Fibroblast of skin of left quadriceps (primary cell): Measurements from ENCODE around the gene MAPK4.
A peak's percentile ranks its signal among the peaks of the same experiment; 100 is the strongest.
"Not testable (repeated sequence)": the region's sequence is repeated elsewhere in the genome, so short reads cannot be mapped to it uniquely, and the experiment has no call there.

ENCODE experiments used
- DNase-seq, 2 experiments: peaks; one replicate each; pipeline ENCODE4 v3.0.0-alpha.2; 2013; ENCODE audit warnings: low read depth in 2 of 2

MAPK4 gene

DNA sequence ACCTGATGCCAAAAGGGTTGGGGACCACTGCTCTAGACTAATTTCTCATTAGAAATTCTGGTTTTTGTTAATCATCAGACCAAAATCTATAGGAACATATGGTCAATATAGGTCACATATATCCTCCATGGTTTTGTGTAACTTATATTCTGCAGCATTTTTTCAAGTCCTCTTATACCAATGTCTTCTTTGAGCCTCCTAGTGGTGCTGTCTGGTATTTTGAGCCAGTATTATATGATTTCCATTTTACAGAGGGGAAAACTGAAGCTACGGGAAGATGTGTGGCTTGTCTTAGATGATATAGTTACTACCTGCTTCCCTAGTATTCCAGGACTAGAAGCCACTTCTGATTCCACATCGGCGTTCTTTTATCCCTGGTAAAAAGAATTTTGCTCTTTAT is 13.8 kb downstream of the MAPK4 start:
- DNase-seq = no peak

GRCh38 chr18:50578030-50578429 is 18.1 kb downstream of the MAPK4 start:
- DNase-seq = no peak

DNA sequence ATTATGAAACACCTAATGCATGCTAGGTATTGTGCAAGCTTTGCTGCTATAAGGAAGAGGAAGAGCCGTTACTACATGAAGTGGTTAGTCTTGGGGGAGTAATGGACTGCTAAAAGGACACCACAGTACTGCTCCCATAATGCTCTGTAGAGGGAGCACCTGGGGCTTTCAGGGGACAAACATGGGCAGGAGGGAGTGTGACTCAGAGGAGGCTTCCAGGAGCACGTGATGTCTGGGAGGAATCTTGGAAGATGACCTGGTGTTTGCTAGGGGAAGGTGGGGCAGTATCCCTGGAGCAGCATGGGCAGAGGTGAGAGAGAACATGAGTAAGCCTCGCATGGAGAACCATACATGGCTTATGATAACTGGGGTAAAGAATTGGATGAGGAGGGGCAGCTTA is 18.8 kb downstream of the MAPK4 start:
- DNase-seq = no peak

- DNase-seq = no peak
Measured at GRCh38 chr18:50579061-50579774, 19.3 kb downstream of the MAPK4 start.

- DNase-seq = no peak
Measured at GRCh38 chr18:50581517-50581916, 21.6 kb downstream of the MAPK4 start.

DNA sequence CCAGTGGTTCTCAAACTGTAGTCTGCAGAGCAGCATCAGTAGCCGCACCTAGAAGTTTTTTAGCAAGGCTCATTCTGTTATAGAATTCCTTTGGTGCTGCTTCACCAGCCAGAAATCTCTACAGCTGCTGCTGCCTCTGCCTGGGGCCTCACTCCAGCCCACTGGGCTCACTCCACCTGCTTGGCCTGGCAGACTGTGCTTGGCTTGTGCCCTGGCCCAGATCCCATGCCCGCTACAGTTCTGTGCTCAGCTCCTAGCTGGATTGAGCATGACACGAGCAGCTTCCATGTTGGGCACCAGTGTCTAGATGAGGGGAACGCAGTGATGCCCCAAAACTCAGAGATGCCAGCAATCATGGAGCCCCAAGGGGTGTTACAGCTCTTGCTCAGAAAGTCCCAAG is 22.6 kb downstream of the MAPK4 start:
- DNase-seq = no peak

- DNase-seq = no peak
Measured at GRCh38 chr18:50586710-50587109, 26.8 kb downstream of the MAPK4 start.

DNA sequence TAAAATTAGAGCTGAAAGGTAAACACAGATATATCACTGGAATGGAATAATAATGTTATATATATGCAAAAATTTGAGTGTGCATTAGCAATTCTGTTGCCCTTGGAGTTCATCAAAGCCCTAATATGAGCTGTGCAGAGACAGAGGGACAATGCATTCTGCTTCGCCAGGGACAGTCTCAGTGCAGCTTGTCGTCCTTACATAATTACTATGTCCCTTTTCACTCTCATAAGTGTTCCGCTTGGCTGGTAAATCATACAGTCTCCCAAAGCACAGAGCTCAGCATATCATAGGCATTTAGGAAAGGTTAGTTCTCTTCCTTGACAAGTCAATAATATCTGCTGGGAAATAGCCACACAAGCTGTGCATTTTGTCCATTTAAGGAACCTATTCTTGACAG is 30.7 kb downstream of the MAPK4 start:
- DNase-seq = no peak

DNA sequence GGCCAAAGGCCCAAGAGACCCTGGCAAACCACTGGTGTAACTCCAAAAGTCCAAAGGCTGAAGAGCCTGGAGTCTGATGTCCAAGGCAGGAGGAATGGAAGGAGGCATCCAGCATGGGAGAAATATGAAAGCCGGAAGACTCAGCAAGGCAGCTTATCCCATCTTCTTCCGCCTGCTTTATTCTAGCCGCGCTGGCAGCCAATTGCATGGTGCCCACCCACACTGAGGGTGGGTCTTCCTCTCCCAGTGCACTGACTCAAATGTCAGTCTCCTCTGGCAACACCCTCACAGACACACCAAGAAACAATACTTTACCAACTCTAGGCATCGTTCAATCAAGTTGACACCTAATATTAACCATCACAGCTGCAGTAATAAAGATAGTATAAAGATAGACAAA is 34.1 kb downstream of the MAPK4 start:
- DNase-seq = no peak

DNA sequence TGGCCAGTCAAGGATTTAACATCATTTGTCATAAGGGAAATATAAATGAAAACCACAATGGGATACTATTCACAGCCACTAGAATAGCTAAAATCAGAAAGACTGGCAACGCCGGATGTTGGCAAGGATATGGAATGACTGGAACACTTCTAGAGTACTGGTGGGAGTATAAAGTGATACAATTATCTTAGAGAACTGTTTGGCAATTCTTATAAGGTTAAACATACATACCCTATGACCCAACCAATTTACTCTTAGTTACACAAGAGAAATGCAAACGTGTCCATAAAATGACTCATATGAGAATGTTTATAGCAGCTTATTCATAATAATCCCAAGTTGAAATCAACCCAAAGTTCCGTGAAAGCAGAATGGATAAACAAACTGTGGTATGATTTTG is 35.1 kb downstream of the MAPK4 start:
- no peak for DNase-seq

DNA sequence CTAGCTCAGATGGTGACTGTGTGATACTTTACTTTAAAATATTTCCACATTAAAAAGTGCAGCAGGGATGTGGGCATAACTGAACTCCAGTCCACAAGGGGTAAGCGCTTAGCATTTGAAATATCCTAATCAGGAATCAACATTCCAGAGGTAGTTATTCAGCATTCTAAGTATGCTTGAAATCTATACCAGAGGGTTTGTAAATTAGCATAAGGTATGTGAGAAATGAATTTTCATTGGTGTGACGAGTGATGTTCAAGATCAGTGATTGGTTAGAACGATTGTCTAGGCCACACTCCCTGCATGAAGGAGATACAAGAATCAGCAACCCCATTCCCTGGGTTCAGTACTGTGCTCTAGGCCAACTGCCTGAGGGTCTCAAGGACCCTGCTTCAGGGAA is 42.6 kb downstream of the MAPK4 start:
- peak; percentile 6 to 7 for DNase-seq

- DNase-seq = no peak
Measured at GRCh38 chr18:50606609-50607008, 46.7 kb downstream of the MAPK4 start.

GRCh38 chr18:50607378-50607926 is 47.6 kb downstream of the MAPK4 start:
- DNase-seq = no peak

GRCh38 chr18:50609171-50609570 is 49.3 kb downstream of the MAPK4 start:
- DNase-seq = not testable (repeated sequence)

- no peak for DNase-seq
Measured at GRCh38 chr18:50610349-50610748, 50.5 kb downstream of the MAPK4 start.

DNA sequence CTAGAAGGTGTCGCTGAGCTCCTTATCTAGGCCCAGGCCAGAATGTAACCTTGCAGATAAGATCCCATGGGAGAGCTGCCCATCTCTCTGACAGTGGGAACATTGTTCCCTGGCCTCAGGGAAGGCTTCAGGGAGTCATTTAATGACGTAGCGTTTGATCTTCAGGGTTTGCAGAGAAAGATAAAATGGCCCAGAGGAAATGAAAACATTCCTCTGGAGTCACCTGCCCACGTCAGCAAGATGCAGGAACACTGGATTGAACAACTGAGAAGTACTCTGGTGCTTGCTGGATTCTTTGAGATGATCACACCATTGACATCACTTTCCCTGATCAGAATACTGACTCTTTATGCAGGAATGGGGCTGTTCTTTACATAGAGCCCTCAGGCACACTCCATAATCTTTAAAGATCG is 51.6 kb downstream of the MAPK4 start:
- DNase-seq = no peak

- DNase-seq = no peak
Measured at GRCh38 chr18:50614838-50615237, 55.0 kb downstream of the MAPK4 start.

DNA sequence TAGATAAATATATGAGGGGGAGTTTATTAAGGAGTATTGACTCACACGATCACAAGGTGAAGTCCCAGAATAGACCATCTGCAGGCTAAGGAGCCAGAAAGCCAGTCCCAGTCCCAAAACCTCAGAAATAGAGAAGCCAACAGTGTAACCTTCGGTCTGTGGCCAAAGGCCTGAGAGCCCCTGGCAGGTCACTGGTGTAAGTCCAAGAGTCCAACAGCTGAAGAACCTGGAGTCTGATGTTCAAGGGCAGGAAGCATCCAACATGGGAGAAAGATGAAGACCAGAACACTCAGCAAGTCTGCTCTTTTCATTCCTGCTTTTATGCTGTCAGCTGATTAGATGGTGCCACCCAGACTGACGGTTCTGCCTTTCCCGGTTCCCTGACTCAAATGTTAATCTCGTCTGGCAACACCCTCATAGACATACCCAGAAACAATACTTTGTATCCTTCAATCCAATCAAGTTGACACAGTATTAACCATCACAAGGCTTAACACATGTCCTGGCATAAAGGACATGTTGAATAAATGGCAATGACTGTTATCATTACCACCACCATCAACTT is 56.7 kb downstream of the MAPK4 start:
- DNase-seq = no peak

GRCh38 chr18:50619861-50620275 is 60.0 kb downstream of the MAPK4 start:
- no peak for DNase-seq

- DNase-seq = no peak
Measured at GRCh38 chr18:50620319-50620718, 60.4 kb downstream of the MAPK4 start.

- no peak for DNase-seq
Measured at GRCh38 chr18:50621366-50621765, 61.5 kb downstream of the MAPK4 start.

DNA sequence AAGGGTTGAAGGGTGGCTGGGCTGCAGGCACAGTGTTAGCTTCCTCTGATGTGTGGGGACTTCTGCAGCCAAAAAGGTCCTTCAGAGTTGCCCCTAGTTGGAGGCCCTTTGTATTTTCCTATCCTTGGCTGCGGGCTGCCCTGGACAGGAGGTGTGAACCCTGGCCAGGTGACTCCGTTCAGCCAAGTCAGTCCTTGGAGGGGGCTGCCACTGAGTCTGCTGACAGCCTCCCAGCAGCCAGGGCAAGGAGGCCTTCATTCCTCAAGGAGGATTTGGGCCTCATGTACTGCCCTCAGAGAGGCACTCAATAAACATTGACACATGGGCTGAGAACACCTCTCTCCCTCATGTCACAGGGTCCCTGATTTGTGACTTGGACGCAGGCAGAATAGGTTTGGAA is 62.4 kb downstream of the MAPK4 start:
- DNase-seq = no peak

DNA sequence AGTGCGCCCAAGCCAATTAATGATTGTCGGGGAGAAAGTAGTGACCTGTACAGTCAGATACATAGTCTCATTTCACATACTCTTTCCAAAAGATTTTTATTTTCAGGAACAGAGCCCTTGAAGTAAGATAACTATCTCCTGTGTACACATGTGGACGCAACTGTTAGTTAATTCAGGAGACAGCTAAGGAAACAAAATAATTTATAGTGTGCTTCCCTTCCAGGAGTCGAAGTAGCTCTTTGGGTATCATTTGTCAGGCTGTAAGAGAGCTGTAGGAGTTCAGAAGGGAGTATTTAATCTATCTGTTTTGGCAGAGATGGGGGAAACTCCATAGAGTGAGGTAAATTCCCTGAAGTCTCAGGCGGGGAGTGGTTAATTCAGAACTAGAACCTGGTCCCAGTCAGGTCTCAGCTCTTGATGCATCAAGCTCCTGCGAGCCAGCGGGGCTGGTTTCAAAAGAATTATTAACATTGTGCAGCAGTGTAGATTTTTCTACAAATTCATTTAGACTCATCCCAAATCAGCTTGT is 63.0 kb downstream of the MAPK4 start:
- no peak for DNase-seq
